ENCODE measurements around the gene CFH.
"Not testable (repeated sequence)": the region's sequence is repeated elsewhere in the genome, so short reads cannot be mapped to it uniquely, and the experiment has no call there.

Gene CFH

DNA sequence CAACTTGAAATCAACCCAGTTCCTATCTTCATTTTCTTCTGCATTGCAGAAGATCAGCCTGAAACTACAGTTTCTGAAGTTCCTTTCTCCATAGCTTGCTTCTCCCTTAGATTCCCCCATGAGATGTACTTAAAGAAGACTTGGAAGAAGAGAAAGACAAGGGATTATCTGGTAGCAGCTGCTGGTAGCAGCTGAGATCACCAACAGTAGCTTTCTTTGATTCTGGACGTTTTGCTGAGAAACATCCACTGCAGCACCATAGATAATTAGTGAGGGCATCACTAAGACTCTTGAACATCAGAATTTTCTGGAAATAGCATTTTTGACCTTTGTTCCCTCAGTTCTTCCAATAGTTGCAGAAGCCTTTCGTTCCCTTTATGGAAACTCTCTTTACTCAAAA, 122.3 kb downstream of the CFH start:
- Histone ChIP-seq H3K4me3 (replicated peaks; ENCODE audit: insufficient read depth, low read length) (no peak overlapping the region), H3K27ac (replicated peaks) (no peak overlapping the region), H3K27me3 (ENCODE audit: insufficient read depth, poor library complexity, severe bottlenecking) (no peaks in the 10 kb centered on the region)
- DNase-seq (ENCODE audit: low read depth in 1 of 2, low spot score in 1 of 2) = no peak
- TF ChIP-seq POLR2AphosphoS5 (IDR thresholded peaks at IDR 0.05; ENCODE audit: low read depth) = no peak
- no peak for TF ChIP-seq GABPA (IDR thresholded peaks at IDR 0.05; ENCODE audit: low read depth)
- no peak for TF ChIP-seq SPI1 (IDR thresholded peaks at IDR 0.05; ENCODE audit: borderline replicate concordance, low read depth)
- TF ChIP-seq CTCF (IDR thresholded peaks at IDR 0.05; ENCODE audit: insufficient read depth, low read length) = no peak
- no peak for TF ChIP-seq REST (IDR thresholded peaks at IDR 0.05; ENCODE audit: insufficient replicate concordance, low read depth)

DNA sequence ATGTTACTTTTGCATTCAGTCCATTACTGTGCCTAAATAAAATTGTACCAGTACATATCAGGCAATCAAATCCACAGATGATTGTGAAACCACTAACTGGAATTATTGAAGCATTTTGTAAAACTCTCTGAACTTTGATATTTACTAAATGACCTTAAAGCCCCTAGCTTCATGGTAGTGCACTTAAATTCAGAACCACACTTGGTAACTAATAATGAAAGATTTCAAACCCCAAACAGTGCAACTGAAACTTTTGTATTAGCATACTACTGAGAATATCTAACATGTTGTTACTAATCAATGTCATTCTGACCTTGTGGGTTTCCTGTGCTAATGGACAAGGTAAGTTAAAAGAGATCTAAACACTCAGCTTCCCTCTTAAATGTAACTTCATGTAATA, 122.8 kb downstream of the CFH start, which contains the start of gene CFHR3:
Gene CFHR3, plus strand, starts transcription at position 238 of the 400 bp plus-strand sequence. Its CDS starts 47 bp downstream, at position 285.
- Histone ChIP-seq H3K27ac (replicated peaks) (no peak within 1 kb of the TSS), H3K4me3 (replicated peaks; ENCODE audit: insufficient read depth, low read length) (no peak within 1 kb of the TSS), H3K27me3 (ENCODE audit: insufficient read depth, poor library complexity, severe bottlenecking) (no peaks in the 10 kb centered on the region)
- DNase-seq (ENCODE audit: low read depth in 1 of 2, low spot score in 1 of 2) = no peak
- no peak for TF ChIP-seq CTCF (IDR thresholded peaks at IDR 0.05; ENCODE audit: insufficient read depth, low read length)

DNA sequence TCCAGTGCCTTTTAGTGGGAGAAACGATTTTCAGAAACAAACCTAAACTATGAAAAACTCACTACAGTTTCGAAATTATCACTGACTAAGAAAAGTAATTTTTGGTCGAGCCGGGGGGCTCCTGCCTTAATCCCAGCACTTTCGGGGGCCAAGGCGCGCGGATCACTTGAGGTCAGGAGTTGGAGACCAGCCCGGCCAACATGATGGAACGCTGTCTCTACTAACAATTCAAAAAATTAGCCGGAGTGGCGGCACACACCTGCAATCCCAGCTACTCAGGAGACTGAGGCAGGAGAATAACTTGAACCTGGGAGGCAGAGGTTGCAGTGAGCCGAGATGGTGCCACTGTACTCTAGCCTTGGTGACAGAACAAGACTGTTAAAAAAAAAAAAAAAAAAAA, 125.8 kb downstream of the CFH start:
- H3K27me3 ChIP-seq (ENCODE audit: insufficient read depth, poor library complexity, severe bottlenecking) = no peaks in the 10 kb centered on the region
- no peak for DNase-seq (ENCODE audit: low read depth in 1 of 2, low spot score in 1 of 2)
- H3K27ac ChIP-seq (replicated peaks) = no peak overlapping the region
- no peak overlapping the region for H3K4me3 ChIP-seq (replicated peaks; ENCODE audit: insufficient read depth, low read length)
- TF ChIP-seq POLR2AphosphoS5 (IDR thresholded peaks at IDR 0.05; ENCODE audit: low read depth) = no peak
- TF ChIP-seq REST (IDR thresholded peaks at IDR 0.05; ENCODE audit: insufficient replicate concordance, low read depth) = no peak
- TF ChIP-seq GABPA (IDR thresholded peaks at IDR 0.05; ENCODE audit: low read depth) = no peak
- no peak for TF ChIP-seq CTCF (IDR thresholded peaks at IDR 0.05; ENCODE audit: insufficient read depth, low read length)
- no peak for TF ChIP-seq SPI1 (IDR thresholded peaks at IDR 0.05; ENCODE audit: borderline replicate concordance, low read depth)

- TF ChIP-seq SPI1 (IDR thresholded peaks at IDR 0.05; ENCODE audit: borderline replicate concordance, low read depth) = no peak
- TF ChIP-seq REST (IDR thresholded peaks at IDR 0.05; ENCODE audit: insufficient replicate concordance, low read depth) = no peak
- no peak for TF ChIP-seq GABPA (IDR thresholded peaks at IDR 0.05; ENCODE audit: low read depth)
- no peak for TF ChIP-seq POLR2AphosphoS5 (IDR thresholded peaks at IDR 0.05; ENCODE audit: low read depth)
- TF ChIP-seq CTCF (IDR thresholded peaks at IDR 0.05; ENCODE audit: insufficient read depth, low read length) = no peak
- no peak for DNase-seq (ENCODE audit: low read depth in 1 of 2, low spot score in 1 of 2)
- H3K27me3 ChIP-seq (ENCODE audit: insufficient read depth, poor library complexity, severe bottlenecking) = no peaks in the 10 kb centered on the region
- no peak overlapping the region for H3K4me3 ChIP-seq (replicated peaks; ENCODE audit: insufficient read depth, low read length)
- no peak overlapping the region for H3K27ac ChIP-seq (replicated peaks)
Observed at GRCh38 chr1:196779093-196779492, 127.2 kb downstream of the CFH start.

- H3K27me3 ChIP-seq (ENCODE audit: insufficient read depth, poor library complexity, severe bottlenecking) = not testable (repeated sequence)
Observed at GRCh38 chr1:196791252-196791651, 139.4 kb downstream of the CFH start.

More at GRCh38 chr1:196791252-196791651, 139.4 kb downstream of the CFH start:
- H3K4me3 ChIP-seq (replicated peaks; ENCODE audit: insufficient read depth, low read length); DNase-seq (ENCODE audit: low read depth in 1 of 2, low spot score in 1 of 2); H3K27ac ChIP-seq (replicated peaks): not testable (repeated sequence)
